Stimulated activated CD8-positive, alpha-beta memory T cell treated with anti-CD3 and anti-CD28 coated beads, Interleukin-12 subunit alpha, Interleukin-12 subunit beta, amount 100 ng/mL, for 4 hours (primary cell): ENCODE data around the gene LCLAT1.
"Not testable (repeated sequence)": the region's sequence is repeated elsewhere in the genome, so short reads cannot be mapped to it uniquely, and the experiment has no call there.

Experiments used
- DNase-seq: peaks from one replicate; pipeline ENCODE4 v3.0.0-alpha.2; 2020; ENCODE audit warnings: low read depth

The LCLAT1 gene

GRCh38 chr2:30455114-30455738, 8.2 kb downstream of the LCLAT1 start:
- no peak for DNase-seq

GRCh38 chr2:30456106-30456505, 9.1 kb downstream of the LCLAT1 start:
- no peak for DNase-seq

DNA sequence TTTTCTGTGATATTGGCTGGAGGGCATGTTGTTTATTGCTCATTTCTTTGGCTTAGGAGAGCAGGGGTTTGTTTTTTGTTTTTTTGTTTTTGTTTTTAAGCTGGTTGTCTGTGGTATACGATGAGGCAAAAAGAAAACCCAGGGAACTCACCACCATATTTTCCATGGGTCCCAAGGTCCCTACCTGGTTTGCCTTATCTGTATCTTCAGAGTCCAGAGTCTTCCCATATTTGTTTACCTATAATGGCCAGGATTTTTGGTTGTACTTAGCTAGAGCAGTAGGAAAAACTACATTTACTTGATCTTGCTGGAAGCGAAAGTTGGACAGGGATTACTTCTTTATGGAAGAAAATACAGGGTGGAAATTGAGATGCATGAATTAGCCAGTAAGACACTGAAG, 9.5 kb downstream of the LCLAT1 start:
- DNase-seq: no peak

DNA sequence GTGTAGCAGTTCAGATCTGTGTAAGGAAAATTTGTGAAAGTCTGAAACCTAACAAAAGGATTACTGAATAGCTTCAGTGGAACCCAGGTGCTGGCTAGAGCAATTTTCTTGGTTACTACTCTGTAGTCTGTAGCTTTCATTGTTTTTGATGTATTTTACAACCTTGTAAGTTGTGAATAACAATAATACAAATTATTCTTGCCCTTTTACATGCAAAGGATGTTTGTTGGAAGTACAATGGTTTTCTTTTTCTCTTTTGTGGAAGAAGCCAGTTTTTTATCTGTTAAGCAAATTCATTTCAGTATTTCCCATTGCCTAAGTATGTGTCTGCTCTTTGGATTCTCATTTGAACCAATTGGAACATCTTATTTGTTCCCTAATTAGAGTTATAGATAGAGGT, 10.2 kb downstream of the LCLAT1 start:
- DNase-seq: no peak

- DNase-seq: no peak
Measured at GRCh38 chr2:30459140-30459539, 12.1 kb downstream of the LCLAT1 start.

- DNase-seq: no peak
Measured at GRCh38 chr2:30462131-30462857, 15.2 kb downstream of the LCLAT1 start.

DNA sequence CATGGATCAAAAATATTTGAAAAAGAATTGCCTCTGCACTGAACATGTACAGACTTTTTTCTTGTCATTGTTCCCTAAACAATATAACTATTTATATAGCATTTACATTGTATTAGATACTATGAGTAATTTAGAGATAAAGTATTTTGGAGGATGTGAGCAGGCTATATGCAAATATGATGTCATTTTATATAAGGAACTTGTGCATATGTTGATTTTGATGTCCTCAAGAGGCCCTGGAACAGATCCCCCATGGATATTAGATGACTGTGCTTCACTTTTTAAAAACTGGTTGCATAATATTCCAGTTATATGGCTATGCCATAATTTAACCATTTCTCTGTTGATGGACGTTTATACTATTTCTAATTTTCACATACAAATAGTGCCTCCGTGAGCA, 16.5 kb downstream of the LCLAT1 start:
- DNase-seq: no peak

- no peak for DNase-seq
Measured at GRCh38 chr2:30464544-30465170, 17.6 kb downstream of the LCLAT1 start.

DNA sequence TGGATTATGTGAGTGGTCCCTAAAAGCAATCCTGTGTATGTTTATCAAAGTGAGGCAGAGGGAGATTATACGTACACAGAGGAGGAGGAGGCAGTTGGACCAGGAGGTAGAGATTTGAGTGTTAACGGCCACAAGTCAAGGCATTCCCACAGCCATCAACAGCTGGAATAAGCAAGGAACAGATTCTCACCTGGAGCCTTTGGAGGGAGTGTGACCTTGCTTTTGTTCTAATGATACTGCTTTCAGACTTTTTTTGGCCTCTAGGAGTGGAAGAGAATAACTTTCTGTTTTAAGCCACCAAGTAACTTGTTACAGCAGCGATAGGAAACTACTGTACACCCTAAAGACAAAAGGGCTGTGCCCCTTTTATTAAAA, 18.1 kb downstream of the LCLAT1 start:
- no peak for DNase-seq

GRCh38 chr2:30466216-30466615, 19.2 kb downstream of the LCLAT1 start:
- DNase-seq: no peak

DNA sequence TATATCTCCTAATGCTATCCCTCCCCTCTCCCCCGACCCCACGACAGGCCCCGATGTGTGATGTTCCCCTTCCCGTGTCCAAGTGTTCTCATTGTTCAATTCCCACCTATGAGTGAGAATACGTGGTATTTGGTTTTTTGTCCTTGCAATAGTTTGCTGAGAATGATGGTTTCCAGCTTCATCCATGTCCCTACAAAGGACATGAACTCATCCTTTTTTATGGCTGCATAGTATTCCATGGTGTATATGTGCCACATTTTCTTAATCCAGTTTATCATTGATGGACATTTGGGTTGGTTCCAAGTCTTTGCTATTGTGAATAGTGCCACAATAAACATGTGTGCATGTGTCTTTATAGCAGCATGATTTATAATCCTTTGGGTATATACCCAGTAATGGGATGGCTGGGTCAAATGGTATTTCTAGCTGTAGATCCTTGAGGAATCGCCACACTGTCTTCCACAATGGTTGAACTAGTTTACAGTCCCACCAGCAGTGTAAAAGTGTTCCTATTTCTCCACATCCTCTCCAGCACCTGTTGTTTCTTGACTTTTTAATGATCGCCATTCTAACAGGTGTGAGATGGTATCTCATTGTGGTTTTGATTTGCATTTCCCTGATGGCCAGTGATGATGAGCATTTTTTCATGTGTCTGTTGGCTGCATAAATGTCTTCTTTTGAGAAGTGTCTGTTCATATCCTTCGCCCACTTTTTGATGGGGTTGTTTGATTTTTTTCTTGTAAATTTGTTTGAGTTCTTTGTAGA, 20.2 kb downstream of the LCLAT1 start:
- not testable (repeated sequence) for DNase-seq

DNA sequence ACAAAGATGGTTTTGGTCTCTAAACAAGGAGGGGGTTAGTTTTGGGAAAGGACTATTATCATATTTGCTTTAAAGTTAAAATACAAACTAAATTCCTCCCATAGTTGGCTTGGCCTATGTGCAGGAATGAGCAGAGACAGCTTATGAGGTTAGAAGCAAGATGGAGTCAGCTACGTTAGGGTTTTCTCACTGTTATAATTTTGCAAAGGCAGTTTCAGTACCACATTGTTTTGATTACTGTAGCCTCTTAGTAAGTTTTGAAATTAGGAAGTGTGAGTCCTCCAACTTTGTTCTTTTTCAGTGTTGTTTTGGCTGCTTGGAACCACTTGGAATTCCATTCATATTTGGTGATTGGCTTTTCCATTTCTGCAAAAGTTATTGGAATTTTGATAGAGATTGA, 23.4 kb downstream of the LCLAT1 start:
- DNase-seq: no peak

GRCh38 chr2:30472326-30472725, 25.3 kb downstream of the LCLAT1 start:
- no peak for DNase-seq

DNA sequence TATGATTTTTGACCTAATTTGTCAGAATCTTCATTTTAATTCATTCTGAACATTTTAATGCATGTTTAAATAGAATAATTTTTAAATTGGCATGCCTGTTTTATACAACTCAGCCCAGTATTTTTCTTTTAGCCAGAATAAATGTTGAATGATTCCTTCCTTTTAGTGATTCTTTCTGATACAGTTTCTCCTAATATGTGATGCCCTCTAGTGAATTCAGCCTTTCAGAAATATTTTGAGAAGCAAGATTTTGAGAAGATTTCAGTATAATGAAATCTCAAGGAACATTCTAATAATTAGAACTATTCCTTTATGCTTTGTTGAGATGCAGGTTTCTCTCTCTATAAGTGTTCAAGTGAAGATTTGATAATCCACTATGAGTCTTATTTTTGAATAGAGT, 28.5 kb downstream of the LCLAT1 start:
- DNase-seq: no peak

DNA sequence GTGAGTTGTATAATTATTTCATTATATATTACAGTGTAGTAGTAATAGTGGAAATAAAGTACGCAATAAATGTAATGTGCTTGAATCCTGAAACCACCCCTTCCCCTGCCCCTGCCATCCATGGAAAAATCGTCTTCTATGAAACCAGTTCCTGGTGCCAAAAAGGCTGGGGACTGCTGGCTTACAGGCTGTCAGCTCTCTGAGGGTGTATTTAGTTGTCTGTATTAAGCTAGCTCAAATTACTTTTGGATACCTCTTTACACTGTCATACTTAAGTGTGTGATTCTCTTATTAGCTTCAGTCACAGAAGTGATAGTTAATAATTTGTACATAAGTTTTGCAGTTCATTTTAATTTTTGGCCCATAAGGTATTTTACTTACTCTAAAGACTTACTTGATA, 29.6 kb downstream of the LCLAT1 start:
- DNase-seq: no peak

DNA sequence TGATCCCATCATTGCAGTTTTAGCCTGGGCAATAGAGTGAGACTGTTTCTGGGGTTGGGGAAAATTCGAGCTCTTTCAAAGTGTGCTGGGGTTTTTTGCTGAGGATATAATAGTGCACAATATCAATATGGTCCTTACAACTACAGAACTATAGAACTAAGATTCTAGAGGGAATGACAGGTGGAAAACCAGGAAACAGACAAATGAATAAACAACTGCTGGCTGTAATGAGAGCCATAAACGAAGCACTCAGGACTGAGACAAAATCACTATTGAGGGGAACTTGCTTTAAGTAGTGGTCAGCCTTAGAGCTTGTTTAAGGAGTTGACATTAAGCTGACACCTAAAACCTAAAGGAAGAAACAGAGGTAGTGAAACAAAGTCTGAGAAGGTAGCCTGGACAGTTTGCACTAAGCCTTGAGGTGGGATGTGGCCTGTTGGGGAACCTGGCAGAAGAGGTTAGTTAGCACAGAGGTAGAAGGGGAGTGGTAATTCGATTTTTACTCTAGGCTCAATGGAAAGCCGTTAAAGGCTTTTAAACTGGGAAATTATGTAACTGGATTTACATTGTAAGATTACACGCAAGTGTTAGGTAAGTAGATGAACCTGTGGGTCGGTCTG, 33.8 kb downstream of the LCLAT1 start:
- DNase-seq: no peak

DNA sequence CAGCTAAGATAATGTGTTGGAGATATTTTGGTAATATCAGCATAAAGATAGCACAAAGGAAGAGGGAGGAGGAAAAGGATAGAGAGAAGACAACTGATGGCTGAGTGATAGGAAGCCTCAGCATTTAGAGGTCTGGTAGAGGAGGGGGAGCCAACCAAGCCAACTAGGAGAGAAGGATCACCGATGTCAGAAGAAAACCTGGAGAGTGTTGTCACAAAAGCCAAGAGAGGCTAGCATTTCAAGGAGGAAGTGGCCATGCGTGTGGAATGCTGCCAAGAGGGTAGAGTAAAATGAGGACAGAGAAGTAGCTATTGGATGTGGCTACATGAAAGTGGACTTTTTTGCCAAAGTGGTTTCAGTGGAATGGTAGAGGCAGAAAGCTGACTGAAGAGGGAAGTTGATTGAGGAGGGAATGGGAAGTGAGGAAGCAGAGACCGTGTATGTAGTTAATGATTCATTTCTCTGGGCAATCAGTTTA, 34.3 kb downstream of the LCLAT1 start:
- no peak for DNase-seq

DNA sequence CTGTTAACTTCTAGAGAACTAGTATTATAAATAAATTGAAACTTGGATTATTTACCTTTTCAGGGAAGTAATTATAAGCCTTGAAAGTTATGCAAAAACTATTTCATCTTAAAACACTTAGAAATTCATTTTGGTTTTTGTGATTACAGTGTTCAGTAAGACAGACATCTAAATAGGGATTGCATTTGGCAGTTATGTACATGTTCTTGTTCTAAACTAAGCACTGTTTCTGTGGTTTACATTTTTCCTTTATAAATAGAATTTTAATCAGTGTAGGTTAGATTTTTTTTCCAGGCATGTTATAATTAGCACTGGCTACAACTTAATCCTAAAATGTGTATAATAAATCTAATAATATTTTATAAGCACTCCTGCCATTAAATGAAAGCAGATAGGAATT, 35.0 kb downstream of the LCLAT1 start:
- no peak for DNase-seq

- no peak for DNase-seq
Measured at GRCh38 chr2:30484145-30484544, 37.1 kb downstream of the LCLAT1 start.

DNA sequence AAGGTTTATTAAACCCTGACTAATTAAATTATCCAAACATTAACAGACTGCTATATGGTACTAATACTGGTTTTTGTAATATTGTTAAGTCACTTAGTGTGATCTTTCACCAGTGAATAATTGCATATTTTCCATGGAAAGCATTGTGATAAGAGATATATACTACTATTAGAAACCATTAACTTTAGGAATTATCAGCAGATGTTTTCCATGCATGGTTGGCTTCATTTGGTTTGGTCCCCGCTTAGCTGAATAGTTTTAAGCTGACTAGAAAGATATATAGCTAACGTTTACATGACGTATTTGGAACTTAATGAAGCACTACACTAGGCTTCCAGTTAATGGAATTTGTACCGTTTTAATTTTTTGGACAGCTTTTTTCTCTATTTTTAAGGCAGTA, 37.9 kb downstream of the LCLAT1 start:
- DNase-seq: no peak

GRCh38 chr2:30486655-30487054, 39.6 kb downstream of the LCLAT1 start:
- DNase-seq: no peak

GRCh38 chr2:30487603-30488002, 40.6 kb downstream of the LCLAT1 start:
- DNase-seq: no peak
